Gastrocnemius medialis (tissue), 4 donors: ENCODE measurements around the gene RBBP8NL. TPM values are rescaled to one million over a fixed set of nuclear protein-coding genes. Genes with fewer than 3 reads are reported as not detected.

Source experiments
- ATAC-seq, 2 donors: fragments of 150-250 bp; one replicate each; pipeline ENCODE4 v1.9.1; 2016
- DNase-seq, 2 donors: peaks; one replicate each; pipeline ENCODE4 v3.0.0-alpha.2; 2019
- H3K27ac ChIP-seq, 4 donors: fragments of 200-600 bp; sonication (generic); 1 replicate in 1 of 4; 2 replicates in 3 of 4; pipeline ENCODE4 v1.5.1; 2016 to 2018; ENCODE audit warnings: mild to moderate bottlenecking in 2 of 4, moderate library complexity in 1 of 4
- H3K27me3 ChIP-seq, 3 donors: fragments of 200-600 bp; sonication (generic) in 2 of 3; 1 replicate in 1 of 3; 2 replicates in 2 of 3; pipeline versions ENCODE4 v1.5.1 to v1.6.0; 2016 to 2019; ENCODE audit warnings: mild to moderate bottlenecking in 1 of 3, moderate library complexity in 1 of 3
- H3K36me3 ChIP-seq, 2 donors: fragments of 200-600 bp; sonication (generic) in 1 of 2; one replicate each; pipeline ENCODE4 v1.5.1; 2017 to 2018
- H3K4me1 ChIP-seq, 2 donors: fragments of 200-600 bp; sonication (generic) in 1 of 2; one replicate each; pipeline ENCODE4 v1.5.1; 2016 to 2017; ENCODE audit warnings: mild to moderate bottlenecking in 2 of 2
- H3K4me3 ChIP-seq, 4 donors: fragments of 200-600 bp; sonication (generic) in 3 of 4; 1 replicate in 1 of 4; 2 replicates in 3 of 4; pipeline ENCODE4 v1.5.1; 2016 to 2019; ENCODE audit warnings: mild to moderate bottlenecking in 2 of 4
- H3K9me3 ChIP-seq, 3 donors: fragments of 200-600 bp; sonication (generic) in 2 of 3; 1 replicate in 1 of 3; 2 replicates in 2 of 3; pipeline ENCODE4 v1.5.1; 2016 to 2019
- POLR2A ChIP-seq, 2 donors: fragments of 450-650 bp; IDR thresholded peaks; one replicate each; pipeline ENCODE4 v1.6.1; 2017; ENCODE audit warnings: antibody characterized with exemption in 2 of 2, mild to moderate bottlenecking in 2 of 2, moderate library complexity in 2 of 2
- in situ Hi-C, 4 donors: fragments of 200-750 bp; cut with MboI; loops; one replicate each; pipeline versions ENCODE4 v1.15.0 to v1.8.0; 2017; ENCODE audit warnings: low sequenced_read_pairs in 4 of 4
- intact Hi-C: fragments of 100-400 bp; cut with DNase I; formaldehyde crosslinking; loops from one replicate; pipeline ENCODE4 v1.15.1; 2023; ENCODE audit warnings: low total_unique reads
- total RNA-seq, 4 donors: library from RNA; depleted of rRNA; stranded (reverse); fragments of >200 nt; gene quantifications; one replicate each; pipeline versions ENCODE4 v1.1.0 to v1.2.3, GENCODE V29; 2016
- TF ChIP-seq, protein P1 (sequence below), 5 experiments: fragments of 450-650 bp in 3 of 5; fragments of 200-600 bp in 2 of 5; sonication (generic) in 2 of 5; IDR thresholded peaks in 4 of 5; conservative IDR thresholded peaks in 1 of 5; 1 replicate in 4 of 5; 2 replicates in 1 of 5; pipeline ENCODE4 v1.5.1; 2016 to 2019; ENCODE audit warnings: antibody characterized with exemption in 5 of 5, mild to moderate bottlenecking in 3 of 5, moderate library complexity in 3 of 5

The RBBP8NL gene
- total RNA-seq, 4 donors from 2014 or later, result not detected

DNA sequence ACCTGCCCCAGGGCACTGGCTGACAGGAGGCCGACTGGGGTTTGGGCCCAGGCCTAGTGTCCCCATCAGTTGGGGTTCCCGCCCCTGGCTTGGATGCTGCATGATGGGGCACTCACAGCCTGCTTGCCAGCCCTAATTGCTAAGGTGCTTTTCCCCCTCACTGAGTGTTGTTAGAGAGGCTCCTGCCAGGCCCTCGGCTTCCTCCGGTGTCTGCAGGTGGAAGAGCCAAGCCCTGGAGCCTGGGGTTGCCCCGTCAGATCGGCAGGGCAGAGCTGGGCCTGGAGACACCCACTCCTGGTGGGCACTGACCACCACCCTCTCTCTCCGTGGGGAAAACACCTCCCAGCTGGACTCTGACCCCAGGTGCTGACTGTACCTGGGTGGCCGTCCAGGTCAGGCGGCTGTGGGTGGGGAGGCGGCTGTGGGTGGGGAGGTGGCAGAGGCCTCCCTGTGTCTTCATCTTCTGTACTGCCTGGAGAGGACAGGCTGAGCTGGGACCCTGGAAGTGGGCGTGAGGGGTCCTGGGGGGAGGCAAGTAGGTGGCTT, 14.2 kb downstream of the RBBP8NL start:
- ATAC-seq, result no peak
- H3K4me3 ChIP-seq, result no peak overlapping the region
- H3K36me3 ChIP-seq, result no peaks in the 10 kb centered on the region
- intact Hi-C loops (no loop called here), in situ Hi-C loops (no loop called here)
- H3K27me3 ChIP-seq, result peaks cover 0 to 3% (median 0%) of the 10 kb centered on the region in 3 donors
- H3K4me1 ChIP-seq, result peaks cover 4 to 5% of the 10 kb centered on the region in 2 donors
- no peaks in the 10 kb centered on the region for H3K9me3 ChIP-seq
- DNase-seq, result no peak
- TF ChIP-seq, protein P1, sequence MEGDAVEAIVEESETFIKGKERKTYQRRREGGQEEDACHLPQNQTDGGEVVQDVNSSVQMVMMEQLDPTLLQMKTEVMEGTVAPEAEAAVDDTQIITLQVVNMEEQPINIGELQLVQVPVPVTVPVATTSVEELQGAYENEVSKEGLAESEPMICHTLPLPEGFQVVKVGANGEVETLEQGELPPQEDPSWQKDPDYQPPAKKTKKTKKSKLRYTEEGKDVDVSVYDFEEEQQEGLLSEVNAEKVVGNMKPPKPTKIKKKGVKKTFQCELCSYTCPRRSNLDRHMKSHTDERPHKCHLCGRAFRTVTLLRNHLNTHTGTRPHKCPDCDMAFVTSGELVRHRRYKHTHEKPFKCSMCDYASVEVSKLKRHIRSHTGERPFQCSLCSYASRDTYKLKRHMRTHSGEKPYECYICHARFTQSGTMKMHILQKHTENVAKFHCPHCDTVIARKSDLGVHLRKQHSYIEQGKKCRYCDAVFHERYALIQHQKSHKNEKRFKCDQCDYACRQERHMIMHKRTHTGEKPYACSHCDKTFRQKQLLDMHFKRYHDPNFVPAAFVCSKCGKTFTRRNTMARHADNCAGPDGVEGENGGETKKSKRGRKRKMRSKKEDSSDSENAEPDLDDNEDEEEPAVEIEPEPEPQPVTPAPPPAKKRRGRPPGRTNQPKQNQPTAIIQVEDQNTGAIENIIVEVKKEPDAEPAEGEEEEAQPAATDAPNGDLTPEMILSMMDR (IDR thresholded peaks at IDR 0.05 in 4 of 5, conservative IDR thresholded peaks at IDR 0.05 in 1 of 5), result no peak
- no peak for TF ChIP-seq POLR2A (IDR thresholded peaks at IDR 0.05)
- no peak overlapping the region for H3K27ac ChIP-seq

DNA sequence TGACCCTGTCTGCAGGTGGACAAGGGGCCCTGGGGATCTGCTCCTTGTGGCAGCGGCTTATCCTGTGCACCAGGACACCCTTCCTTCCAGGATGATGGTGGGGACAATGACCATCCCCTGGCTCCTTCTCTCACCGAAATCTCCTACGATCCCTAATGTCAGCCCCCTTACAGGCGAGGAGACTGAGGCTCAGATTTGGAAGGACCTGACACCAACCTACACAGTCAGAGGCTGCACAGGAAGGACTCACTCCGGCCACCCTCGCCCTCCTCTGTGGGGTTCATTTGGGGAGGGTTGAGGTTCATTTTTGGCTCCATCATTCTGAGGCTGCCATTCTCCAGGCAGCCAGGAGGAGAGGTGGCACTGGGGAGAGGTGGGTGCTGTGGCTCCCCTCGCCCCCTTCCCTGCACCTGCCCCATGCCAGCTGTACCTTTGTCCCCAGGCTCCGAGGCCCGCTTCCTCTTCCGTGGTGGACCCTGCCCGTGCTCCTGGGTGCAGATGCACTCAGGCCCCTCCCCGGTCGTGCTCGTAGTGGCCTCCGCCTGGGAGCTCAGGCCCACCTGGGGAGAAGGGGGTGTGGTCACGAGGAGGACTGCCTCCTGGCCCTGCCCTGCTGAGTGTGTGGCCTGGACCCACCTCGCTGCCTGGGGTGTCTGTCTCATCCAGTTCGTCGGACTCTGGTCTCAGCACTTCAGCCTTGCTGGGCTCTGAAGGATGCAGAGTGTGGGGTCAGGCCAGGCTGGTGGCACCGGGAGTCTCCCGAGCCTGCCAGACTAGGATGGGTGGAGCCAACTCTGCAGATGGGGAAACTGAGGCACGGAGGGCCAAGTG, 14.9 kb downstream of the RBBP8NL start:
- intact Hi-C loops, result no loop called here
- Histone ChIP-seq H3K4me1 (peaks cover 7 to 8% of the 10 kb centered on the region in 2 donors), H3K27ac (no peak overlapping the region), H3K27me3 (peaks cover 0 to 3% (median 0%) of the 10 kb centered on the region in 3 donors), H3K36me3 (no peaks in the 10 kb centered on the region), H3K4me3 (no peak overlapping the region), H3K9me3 (no peaks in the 10 kb centered on the region)
- DNase-seq (no peak), ATAC-seq (no peak)
- no peak for TF ChIP-seq POLR2A (IDR thresholded peaks at IDR 0.05)
- TF ChIP-seq, protein P1 (IDR thresholded peaks at IDR 0.05 in 4 of 5, conservative IDR thresholded peaks at IDR 0.05 in 1 of 5), result no peak
- in situ Hi-C loops, result no loop called here

DNA sequence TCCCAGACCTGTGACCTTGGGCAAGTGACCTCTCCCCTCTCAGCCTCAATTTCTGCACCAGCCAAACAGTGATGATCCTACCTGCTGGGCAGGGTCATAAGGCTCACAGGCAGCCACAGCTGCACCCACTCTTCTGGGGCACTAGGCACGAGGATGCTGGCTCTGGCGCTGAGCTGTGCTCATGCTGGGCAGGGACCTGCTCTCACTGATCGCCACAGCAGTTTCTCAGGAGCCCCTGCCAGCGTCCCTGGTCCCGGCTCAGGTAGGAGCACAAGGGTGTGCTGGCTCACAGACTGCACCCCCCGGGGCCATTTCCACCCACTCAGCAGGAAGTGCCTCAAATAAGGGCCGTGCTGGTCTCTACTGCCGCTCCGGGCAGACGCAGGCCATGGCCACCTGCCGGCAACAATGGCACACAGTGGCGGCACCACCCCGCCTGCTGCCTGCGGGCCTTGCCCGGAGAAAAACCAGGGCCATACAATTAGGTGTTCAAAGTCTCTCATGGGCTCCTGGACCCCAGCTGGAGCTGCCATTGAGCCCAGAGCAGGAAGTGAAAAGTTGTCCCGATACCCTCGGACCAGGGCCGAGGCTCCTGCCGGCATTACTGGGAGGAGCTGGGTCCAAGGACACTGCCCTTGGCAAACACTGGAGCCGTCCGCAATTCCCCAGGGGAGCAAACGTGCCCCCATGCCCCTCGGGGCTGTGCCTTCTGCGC, 15.7 kb downstream of the RBBP8NL start:
- in situ Hi-C loops, result no loop called here
- peaks cover 0 to 3% (median 0%) of the 10 kb centered on the region in 3 donors for H3K27me3 ChIP-seq
- H3K4me3 ChIP-seq, result no peak overlapping the region
- intact Hi-C loops, result no loop called here
- DNase-seq (no peak), ATAC-seq (no peak)
- no peak overlapping the region for H3K27ac ChIP-seq
- no peaks in the 10 kb centered on the region for H3K9me3 ChIP-seq
- TF ChIP-seq, protein P1 (IDR thresholded peaks at IDR 0.05 in 4 of 5, conservative IDR thresholded peaks at IDR 0.05 in 1 of 5), result no peak
- H3K4me1 ChIP-seq, result peaks cover 9 to 11% of the 10 kb centered on the region in 2 donors
- no peaks in the 10 kb centered on the region for H3K36me3 ChIP-seq

DNA sequence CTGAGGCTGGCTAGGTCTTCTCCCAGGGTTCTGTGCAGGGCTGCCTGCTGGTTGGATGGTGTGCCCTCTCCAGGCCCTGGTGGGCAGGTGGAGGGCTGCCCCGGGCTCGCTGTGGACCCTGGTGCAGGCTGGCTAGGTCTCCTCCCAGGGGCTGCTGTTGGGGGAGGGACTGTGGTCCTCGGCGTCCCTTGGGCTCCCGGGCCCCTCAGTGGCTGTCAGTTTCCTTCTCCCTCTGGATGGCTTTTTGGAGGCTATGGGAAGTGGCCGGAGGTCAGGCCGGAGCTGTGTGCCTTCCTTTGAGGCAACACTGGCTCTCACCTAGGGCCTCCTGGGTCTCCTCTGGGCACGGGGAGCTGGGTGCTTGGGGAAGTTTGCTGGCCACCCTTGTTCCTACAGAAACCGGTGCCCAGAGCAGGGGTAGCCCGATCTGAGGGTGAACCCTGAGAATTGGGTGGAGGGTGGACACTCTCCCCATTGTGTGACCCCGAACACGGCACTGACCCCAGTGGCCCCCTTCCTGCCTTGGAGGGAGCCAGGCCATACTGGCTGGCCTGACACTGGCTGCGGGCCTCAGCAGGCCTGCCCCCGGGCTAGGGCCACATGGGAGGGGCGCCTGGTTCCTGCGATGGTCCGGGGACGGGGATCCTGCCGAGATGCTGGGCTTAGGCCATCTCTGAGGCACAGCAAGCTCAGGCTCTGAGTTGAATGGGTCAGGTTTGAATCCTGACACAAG, 16.4 kb downstream of the RBBP8NL start:
- H3K27ac ChIP-seq, result no peak overlapping the region
- H3K4me1 ChIP-seq, result peaks cover 16 to 18% of the 10 kb centered on the region in 2 donors
- no peak for DNase-seq
- TF ChIP-seq, protein P1 (IDR thresholded peaks at IDR 0.05 in 4 of 5, conservative IDR thresholded peaks at IDR 0.05 in 1 of 5), result no peak
- no peak for TF ChIP-seq POLR2A (IDR thresholded peaks at IDR 0.05)
- no peaks in the 10 kb centered on the region for H3K27me3 ChIP-seq
- H3K4me3 ChIP-seq, result no peak overlapping the region
- in situ Hi-C loops, result no loop called here
- no peaks in the 10 kb centered on the region for H3K9me3 ChIP-seq
- intact Hi-C loops, result no loop called here
- no peaks in the 10 kb centered on the region for H3K36me3 ChIP-seq
- no peak for ATAC-seq
